SJCRH30 (cell line): ENCODE measurements around the gene FRMPD4. TPM values are rescaled to one million over a fixed set of nuclear protein-coding genes. Genes with fewer than 3 reads are reported as not detected.
A peak's percentile ranks its signal among the peaks of the same experiment; 100 is the strongest.

Source experiments
- DNase-seq, 2 experiments: peaks; one replicate each; pipeline ENCODE4 v3.0.0-alpha.2; 2015 to 2020
- H3K27ac ChIP-seq: fragments of 250-450 bp; sonication (Bioruptor Pico); 2 replicates; pipeline ENCODE4 v1.5.1; 2020; ENCODE audit warnings: mild to moderate bottlenecking, moderate library complexity
- H3K27me3 ChIP-seq: fragments of 250-450 bp; sonication (Bioruptor Pico); 2 replicates; pipeline ENCODE4 v1.5.1; 2020; ENCODE audit warnings: mild to moderate bottlenecking, moderate library complexity
- H3K36me3 ChIP-seq: fragments of 250-450 bp; sonication (Bioruptor Pico); 2 replicates; pipeline ENCODE4 v1.5.1; 2020; ENCODE audit warnings: mild to moderate bottlenecking, moderate library complexity
- H3K4me1 ChIP-seq: fragments of 250-450 bp; sonication (Bioruptor Pico); 2 replicates; pipeline ENCODE4 v1.5.1; 2020; ENCODE audit warnings: mild to moderate bottlenecking, moderate library complexity
- H3K4me3 ChIP-seq: fragments of 250-450 bp; sonication (Bioruptor Pico); 2 replicates; pipeline ENCODE4 v1.5.1; 2020; ENCODE audit warnings: mild to moderate bottlenecking, moderate library complexity
- H3K9me3 ChIP-seq: fragments of 250-450 bp; sonication (Bioruptor Pico); replicated peaks from 2 replicates; pipeline ENCODE4 v1.5.1; 2020; ENCODE audit warnings: mild to moderate bottlenecking, moderate library complexity
- total RNA-seq: library from RNA; depleted of rRNA; stranded (reverse); fragments of >200 nt; shearing (Covaris generic); gene quantifications from 2 replicates; pipeline ENCODE4 v1.2.3, GENCODE V29; 2014

The FRMPD4 gene
- total RNA-seq, 1 experiment from 2014 or later = not detected

GRCh38 chrX:12579311-12579710, 441.0 kb downstream of the FRMPD4 start:
- Histone ChIP-seq H3K4me1 (no peaks in the 10 kb centered on the region), H3K36me3 (no peaks in the 10 kb centered on the region), H3K9me3 (no peaks in the 10 kb centered on the region), H3K27me3 (0 out of 2 replicates have a peak, but pooled peaks cover 2% of the 10 kb centered on the region), H3K27ac (no peak overlapping the region), H3K4me3 (no peak overlapping the region)
- DNase-seq = no peak

- H3K9me3 ChIP-seq = no peaks in the 10 kb centered on the region
- no peak overlapping the region for H3K27ac ChIP-seq
- no peaks in the 10 kb centered on the region for H3K4me1 ChIP-seq
- no peak for DNase-seq
- 0 out of 2 replicates have a peak, but pooled peaks cover 2% of the 10 kb centered on the region for H3K27me3 ChIP-seq
- H3K36me3 ChIP-seq = no peaks in the 10 kb centered on the region
- H3K4me3 ChIP-seq = no peak overlapping the region
Observed at GRCh38 chrX:12580548-12580947, 442.3 kb downstream of the FRMPD4 start.

- no peak for DNase-seq
- Histone ChIP-seq H3K4me3 (no peak overlapping the region), H3K9me3 (no peaks in the 10 kb centered on the region), H3K27me3 (0 out of 2 replicates have a peak, but pooled peaks cover 2% of the 10 kb centered on the region), H3K27ac (no peak overlapping the region), H3K36me3 (no peaks in the 10 kb centered on the region), H3K4me1 (no peaks in the 10 kb centered on the region)
Observed at GRCh38 chrX:12581546-12581945, 443.3 kb downstream of the FRMPD4 start.

GRCh38 chrX:12582649-12583048, 444.4 kb downstream of the FRMPD4 start:
- no peaks in the 10 kb centered on the region for H3K4me1 ChIP-seq
- no peak for DNase-seq
- no peaks in the 10 kb centered on the region for H3K9me3 ChIP-seq
- no peak overlapping the region for H3K27ac ChIP-seq
- H3K27me3 ChIP-seq = 0 out of 2 replicates have a peak, but pooled peaks cover 2% of the 10 kb centered on the region
- no peaks in the 10 kb centered on the region for H3K36me3 ChIP-seq
- H3K4me3 ChIP-seq = no peak overlapping the region

- Histone ChIP-seq H3K4me1 (no peaks in the 10 kb centered on the region), H3K4me3 (no peak overlapping the region), H3K9me3 (no peaks in the 10 kb centered on the region), H3K27me3 (0 out of 2 replicates have a peak, but pooled peaks cover 2% of the 10 kb centered on the region), H3K36me3 (no peaks in the 10 kb centered on the region), H3K27ac (no peak overlapping the region)
- no peak for DNase-seq
Observed at GRCh38 chrX:12583543-12583942, 445.3 kb downstream of the FRMPD4 start.

GRCh38 chrX:12595720-12596119, 457.4 kb downstream of the FRMPD4 start:
- Histone ChIP-seq H3K27ac (no peak overlapping the region), H3K9me3 (no peaks in the 10 kb centered on the region), H3K36me3 (no peaks in the 10 kb centered on the region)

GRCh38 chrX:12610079-12610478, 471.8 kb downstream of the FRMPD4 start:
- Histone ChIP-seq H3K27ac (no peak overlapping the region), H3K9me3 (peaks cover 3% of the 10 kb centered on the region; the same call in 1 of the 2 replicates), H3K27me3 (no peaks in the 10 kb centered on the region; the same call in 1 of the 2 replicates), H3K4me3 (no peak overlapping the region), H3K4me1 (0 out of 2 replicates have a peak, but pooled peaks cover 4% of the 10 kb centered on the region), H3K36me3 (no peaks in the 10 kb centered on the region)
- DNase-seq = peak; percentile 37 to 42

More at GRCh38 chrX:12595720-12596119, 457.4 kb downstream of the FRMPD4 start:
- Histone ChIP-seq H3K4me3 (no peak overlapping the region), H3K4me1 (no peaks in the 10 kb centered on the region), H3K27me3 (0 out of 2 replicates have a peak, but pooled peaks cover 3% of the 10 kb centered on the region)
- no peak for DNase-seq

GRCh38 chrX:12611471-12611870, 473.2 kb downstream of the FRMPD4 start:
- DNase-seq = no peak
- Histone ChIP-seq H3K27ac (no peak overlapping the region), H3K36me3 (no peaks in the 10 kb centered on the region), H3K9me3 (peaks cover 3% of the 10 kb centered on the region; the same call in 1 of the 2 replicates), H3K27me3 (no peaks in the 10 kb centered on the region), H3K4me1 (0 out of 2 replicates have a peak, but pooled peaks cover 4% of the 10 kb centered on the region), H3K4me3 (no peak overlapping the region)

- no peak for DNase-seq
- H3K36me3 ChIP-seq = no peaks in the 10 kb centered on the region
- H3K4me1 ChIP-seq = 0 out of 2 replicates have a peak, but pooled peaks cover 4% of the 10 kb centered on the region
- no peak overlapping the region for H3K4me3 ChIP-seq
- peaks cover 3% of the 10 kb centered on the region; the same call in 1 of the 2 replicates for H3K9me3 ChIP-seq
- H3K27me3 ChIP-seq = no peaks in the 10 kb centered on the region
- H3K27ac ChIP-seq = no peak overlapping the region
Observed at GRCh38 chrX:12614266-12614665, 476.0 kb downstream of the FRMPD4 start.

- H3K27ac ChIP-seq = no peak overlapping the region
- no peak for DNase-seq
- H3K27me3 ChIP-seq = no peaks in the 10 kb centered on the region
- peaks cover 3% of the 10 kb centered on the region; the same call in 1 of the 2 replicates for H3K9me3 ChIP-seq
- H3K4me1 ChIP-seq = no peaks in the 10 kb centered on the region
- H3K4me3 ChIP-seq = no peak overlapping the region
- no peaks in the 10 kb centered on the region for H3K36me3 ChIP-seq
Observed at GRCh38 chrX:12615061-12615460, 476.8 kb downstream of the FRMPD4 start.

- Histone ChIP-seq H3K27me3 (no peaks in the 10 kb centered on the region), H3K4me3 (no peak overlapping the region), H3K4me1 (no peaks in the 10 kb centered on the region), H3K27ac (no peak overlapping the region), H3K36me3 (no peaks in the 10 kb centered on the region), H3K9me3 (no peaks in the 10 kb centered on the region)
- no peak for DNase-seq
Observed at GRCh38 chrX:12617241-12617640, 479.0 kb downstream of the FRMPD4 start.

GRCh38 chrX:12647230-12647629, 509.0 kb downstream of the FRMPD4 start:
- Histone ChIP-seq H3K4me3 (no peak overlapping the region), H3K27ac (no peak overlapping the region), H3K9me3 (no peaks in the 10 kb centered on the region), H3K4me1 (no peaks in the 10 kb centered on the region), H3K36me3 (no peaks in the 10 kb centered on the region), H3K27me3 (no peaks in the 10 kb centered on the region; the same call in 1 of the 2 replicates)
- no peak for DNase-seq

- H3K9me3 ChIP-seq = no peaks in the 10 kb centered on the region
- no peaks in the 10 kb centered on the region for H3K36me3 ChIP-seq
Observed at GRCh38 chrX:12648995-12649394, 510.7 kb downstream of the FRMPD4 start.

GRCh38 chrX:12657433-12657832, 519.2 kb downstream of the FRMPD4 start:
- no peaks in the 10 kb centered on the region for H3K4me1 ChIP-seq
- no peaks in the 10 kb centered on the region; the same call in 1 of the 2 replicates for H3K9me3 ChIP-seq
- H3K4me3 ChIP-seq = no peak overlapping the region
- no peak overlapping the region for H3K27ac ChIP-seq
- H3K36me3 ChIP-seq = no peaks in the 10 kb centered on the region
- H3K27me3 ChIP-seq = no peaks in the 10 kb centered on the region
- DNase-seq = no peak

More at GRCh38 chrX:12648995-12649394, 510.7 kb downstream of the FRMPD4 start:
- Histone ChIP-seq H3K27ac (no peak overlapping the region), H3K4me1 (no peaks in the 10 kb centered on the region), H3K27me3 (no peaks in the 10 kb centered on the region; the same call in 1 of the 2 replicates), H3K4me3 (no peak overlapping the region)
- DNase-seq = no peak

- H3K36me3 ChIP-seq = no peaks in the 10 kb centered on the region
- H3K4me3 ChIP-seq = no peak overlapping the region
- DNase-seq = no peak
- no peaks in the 10 kb centered on the region; the same call in 1 of the 2 replicates for H3K9me3 ChIP-seq
- H3K27ac ChIP-seq = no peak overlapping the region
- H3K27me3 ChIP-seq = no peaks in the 10 kb centered on the region
- H3K4me1 ChIP-seq = no peaks in the 10 kb centered on the region
Observed at GRCh38 chrX:12657881-12658280, 519.6 kb downstream of the FRMPD4 start.

GRCh38 chrX:12661464-12661863, 523.2 kb downstream of the FRMPD4 start:
- no peak for DNase-seq
- Histone ChIP-seq H3K36me3 (no peaks in the 10 kb centered on the region), H3K27me3 (no peaks in the 10 kb centered on the region), H3K4me3 (no peak overlapping the region), H3K4me1 (no peaks in the 10 kb centered on the region), H3K9me3 (no peaks in the 10 kb centered on the region), H3K27ac (no peak overlapping the region)
